HG02588 (cell line): ENCODE measurements around the gene CELF2.
"Not testable (repeated sequence)": the region's sequence is repeated elsewhere in the genome, so short reads cannot be mapped to it uniquely, and the experiment has no call there.

Experiments used
- ATAC-seq: cut with Tn5 transposase; IDR thresholded peaks from one replicate; pipeline ENCODE4 v1.9.1; 2021; ENCODE audit warnings: mild to moderate bottlenecking, moderate library complexity; ENCODE audit not compliant: unreplicated experiment

The CELF2 gene

DNA sequence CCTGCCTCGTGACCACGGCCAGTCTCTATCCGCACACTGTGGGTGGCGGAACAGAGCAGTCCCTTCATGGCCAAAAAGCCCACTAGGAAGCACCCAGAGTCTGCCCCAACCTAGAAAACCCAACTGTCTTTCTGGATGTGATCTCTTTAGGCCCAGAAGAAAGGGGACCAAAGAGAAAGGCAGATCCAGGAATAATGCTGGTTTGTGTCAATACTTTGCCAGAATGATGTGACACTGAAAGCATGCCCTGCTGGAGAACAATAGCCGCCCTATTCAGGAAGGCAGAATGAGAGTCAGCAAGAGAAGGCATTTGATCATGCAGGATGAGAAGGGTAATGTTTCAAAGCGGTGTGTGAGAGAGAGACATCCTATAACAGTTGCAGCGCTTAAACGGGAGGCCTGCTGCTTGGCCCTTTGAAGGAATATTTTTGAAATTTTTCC, 319.1 kb downstream of the CELF2 start:
- ATAC-seq: no peak

DNA sequence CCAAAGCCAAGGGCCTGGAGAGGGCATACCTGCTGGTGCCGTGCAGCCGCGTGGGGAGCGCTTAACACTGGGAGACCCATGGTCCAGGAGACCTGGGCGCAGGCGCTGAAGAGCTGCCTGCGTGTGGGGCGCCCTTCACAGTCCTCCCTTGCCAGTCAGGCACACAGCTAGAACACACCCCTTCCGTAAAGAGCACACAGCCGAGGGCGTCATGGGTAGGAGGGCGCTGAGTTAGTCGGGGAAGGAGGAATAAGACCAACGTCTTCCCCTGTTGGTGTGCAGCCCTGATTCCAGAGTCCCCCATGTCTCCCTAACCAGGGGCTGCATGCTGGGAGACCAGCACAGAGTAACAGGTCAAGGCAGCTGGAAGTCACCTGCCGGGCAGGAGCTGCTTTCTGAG, 319.8 kb downstream of the CELF2 start:
- no peak for ATAC-seq

DNA sequence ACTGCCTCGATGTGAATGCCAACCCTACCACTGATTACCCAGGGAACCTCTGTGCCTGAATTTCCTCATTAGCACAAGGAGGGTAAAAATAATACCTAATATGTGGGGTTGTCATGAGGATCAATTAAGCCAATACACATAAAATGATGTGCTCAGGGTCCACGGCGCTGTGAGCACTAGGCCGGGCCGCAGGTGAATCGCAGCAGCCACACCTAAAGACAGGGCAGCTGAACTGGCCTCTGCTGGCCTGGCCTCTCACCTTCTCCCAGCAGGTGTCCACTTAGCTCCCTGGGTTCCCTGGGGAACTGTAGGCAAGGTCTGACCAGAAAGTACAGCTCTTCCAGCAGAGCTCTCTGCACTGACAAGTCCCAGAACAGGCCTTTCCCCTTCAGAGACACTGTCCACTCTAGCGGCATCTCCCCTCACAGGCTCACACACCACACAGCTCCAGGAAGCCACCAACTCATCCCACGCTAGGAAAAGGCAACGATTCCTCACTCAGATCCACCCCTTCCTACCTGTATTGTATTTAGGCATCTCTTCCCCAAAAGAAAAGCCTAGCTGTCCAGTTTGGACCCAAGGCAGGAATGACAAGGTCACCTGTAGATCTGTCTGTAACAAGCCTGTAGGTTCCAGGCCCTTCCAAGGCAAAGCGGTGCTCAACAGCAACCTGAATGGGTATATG, 320.6 kb downstream of the CELF2 start:
- no peak for ATAC-seq

DNA sequence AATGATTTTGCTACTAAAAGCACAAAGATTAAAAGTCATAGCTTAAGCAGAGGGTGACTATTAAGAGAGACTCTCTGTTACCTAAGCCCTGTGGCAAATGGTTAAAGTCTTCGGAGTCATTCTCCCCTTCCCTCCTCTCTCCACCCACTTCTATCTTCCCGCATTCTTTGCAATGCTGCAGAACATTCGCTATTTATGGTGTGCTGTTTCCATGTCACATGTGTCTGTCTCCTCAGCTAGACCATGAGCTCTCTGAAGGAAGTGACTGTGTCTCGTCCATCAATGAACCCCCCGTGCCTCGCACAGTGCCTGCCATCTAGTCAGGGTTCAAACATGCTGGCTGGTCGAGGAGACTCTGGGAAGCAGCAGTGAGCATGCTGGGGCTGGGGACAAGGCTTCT, 321.3 kb downstream of the CELF2 start:
- no peak for ATAC-seq

DNA sequence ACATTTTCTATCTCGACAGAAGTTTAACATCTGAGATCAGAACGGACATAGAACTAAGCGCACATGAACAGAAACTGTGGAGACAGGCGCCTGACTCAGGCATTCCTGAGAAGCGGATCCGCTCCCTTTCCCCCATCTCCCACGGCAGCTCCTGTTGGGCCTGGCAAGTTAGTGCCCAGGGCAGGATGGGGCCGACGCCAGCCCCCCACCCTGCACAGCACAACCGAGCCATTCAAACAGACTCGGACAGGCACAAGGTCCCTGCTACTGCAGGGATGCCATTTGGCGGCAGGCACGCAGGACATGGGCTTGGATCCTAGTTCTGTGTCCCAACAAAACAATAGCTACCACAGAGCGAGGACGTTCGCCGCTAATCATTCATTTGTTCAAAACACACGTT, 322.0 kb downstream of the CELF2 start:
- no peak for ATAC-seq

DNA sequence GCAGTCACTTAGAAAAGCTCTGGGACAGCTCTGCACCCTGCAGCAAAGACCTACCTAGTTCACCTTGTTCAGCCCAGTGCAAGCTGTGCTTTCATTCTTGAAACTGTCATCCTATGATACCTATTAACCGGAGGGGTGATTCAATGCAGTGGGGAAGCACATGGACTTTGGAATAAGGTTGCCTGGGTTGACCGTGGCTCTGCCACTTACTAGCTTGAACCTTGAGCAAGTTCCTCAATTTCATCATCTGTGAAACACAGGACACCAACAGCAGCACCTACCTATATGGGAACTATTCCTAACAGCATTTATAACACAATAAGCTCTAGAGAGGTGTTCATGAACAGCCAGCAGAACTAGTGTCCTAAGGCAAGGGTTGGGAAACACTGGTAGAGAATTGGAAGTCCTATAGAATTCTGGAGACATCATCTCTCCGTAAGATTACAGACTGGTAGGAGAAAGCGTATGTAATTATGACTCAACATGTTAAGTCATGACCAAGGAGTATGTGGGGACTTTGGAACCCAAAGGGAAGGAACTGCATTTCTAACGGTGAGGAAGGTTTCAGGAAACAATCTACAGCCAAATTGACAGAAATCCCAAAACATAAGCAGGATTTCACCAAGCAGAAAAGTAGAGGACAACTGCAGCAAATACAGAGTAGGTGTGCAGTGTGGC, 323.8 kb downstream of the CELF2 start:
- ATAC-seq: no peak

DNA sequence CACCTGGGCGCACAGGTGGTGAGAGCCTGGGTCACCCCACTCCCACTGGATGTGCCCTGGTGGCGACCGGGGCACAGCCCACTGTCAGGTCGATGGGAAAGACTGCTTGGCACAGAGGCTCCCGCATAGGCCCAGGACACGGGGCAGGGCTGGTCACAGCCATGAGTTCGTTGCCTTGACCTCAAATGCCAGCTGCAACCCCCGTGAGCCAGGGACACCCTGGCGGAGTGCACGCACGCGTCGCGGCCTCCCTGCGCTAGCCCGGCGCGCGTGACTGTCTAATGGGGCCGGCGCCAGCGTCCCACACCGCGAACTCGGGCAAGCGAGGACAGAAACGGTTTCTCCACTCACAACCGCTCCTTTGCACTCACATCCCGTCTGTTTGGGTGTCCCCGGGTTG, 326.4 kb downstream of the CELF2 start:
- no peak for ATAC-seq

DNA sequence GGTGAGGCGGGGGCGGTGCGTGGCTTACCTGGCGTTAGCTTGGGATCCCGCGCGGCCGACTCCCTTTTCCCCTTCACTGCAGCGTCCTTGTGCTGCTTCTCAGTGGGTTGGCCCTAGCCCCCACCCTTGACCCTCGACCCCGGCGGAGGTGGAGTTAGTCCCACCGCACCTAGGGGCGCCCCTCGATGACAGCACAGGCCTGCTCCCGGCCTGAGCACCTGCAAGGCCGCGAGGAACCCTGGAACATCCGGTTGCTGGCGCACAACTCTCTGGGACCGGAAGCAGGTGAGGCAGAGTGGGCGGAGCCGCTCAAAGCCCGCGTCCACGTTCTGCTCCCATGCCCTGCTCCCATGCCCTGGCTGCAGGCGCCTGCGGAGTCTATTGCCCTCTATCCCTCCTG, 326.9 kb downstream of the CELF2 start:
- no peak for ATAC-seq

DNA sequence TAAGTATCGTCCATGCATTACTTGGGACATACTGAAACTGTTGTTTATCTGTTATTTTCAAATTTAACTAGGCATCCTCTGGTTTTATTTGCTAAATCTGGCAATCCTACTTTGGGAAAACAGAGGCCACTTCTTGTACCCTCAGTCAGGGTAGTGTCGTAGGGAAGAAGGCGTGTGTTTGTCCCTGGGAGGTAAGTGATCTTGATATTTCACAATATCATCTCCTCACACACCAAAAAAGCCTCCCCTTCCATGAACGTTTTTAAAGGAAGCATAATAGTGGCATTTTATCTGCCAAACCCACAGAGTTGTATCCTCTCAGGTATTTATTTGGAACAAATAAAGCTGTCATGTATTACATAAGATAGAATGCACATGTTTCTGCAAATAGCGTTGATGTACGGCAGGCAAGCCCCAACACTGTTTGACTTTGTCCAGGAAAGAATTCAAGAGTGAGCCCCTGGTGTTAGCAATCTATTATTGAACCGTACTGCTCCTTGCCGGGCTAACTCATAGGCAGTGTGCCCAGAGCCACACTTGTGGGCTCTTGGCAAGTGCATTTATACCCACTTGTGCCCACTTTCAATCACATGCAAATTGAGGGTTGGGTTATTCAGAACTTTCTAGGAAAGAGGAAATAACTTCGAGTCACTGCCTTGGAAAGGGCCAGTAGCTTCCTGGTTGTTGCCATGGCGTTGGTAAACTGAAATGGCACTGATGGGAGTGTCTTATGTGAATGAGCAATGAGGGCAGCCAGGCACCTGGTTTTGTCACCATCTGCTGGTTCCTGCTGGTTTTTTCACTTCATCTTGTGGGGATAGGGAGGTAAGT, 327.8 kb downstream of the CELF2 start:
- ATAC-seq: no peak

DNA sequence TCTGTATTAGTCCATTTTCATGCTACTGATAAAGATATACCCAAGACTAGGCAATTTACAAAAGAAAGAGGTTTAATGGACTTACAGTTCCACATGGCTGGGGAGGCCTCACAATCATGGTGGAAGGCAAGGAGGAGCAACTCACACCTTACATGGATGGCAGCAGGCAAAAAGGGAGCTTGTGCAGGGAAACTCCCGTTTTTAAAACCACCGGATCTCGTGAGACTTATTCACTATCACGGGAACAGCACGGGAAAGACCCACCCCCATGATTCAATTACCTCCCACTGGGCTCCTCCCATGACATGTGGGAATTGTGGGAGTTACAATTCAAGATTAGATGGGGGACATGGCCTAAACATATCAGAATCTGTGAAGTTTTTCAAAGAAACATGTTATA, 329.9 kb downstream of the CELF2 start:
- ATAC-seq: not testable (repeated sequence)

DNA sequence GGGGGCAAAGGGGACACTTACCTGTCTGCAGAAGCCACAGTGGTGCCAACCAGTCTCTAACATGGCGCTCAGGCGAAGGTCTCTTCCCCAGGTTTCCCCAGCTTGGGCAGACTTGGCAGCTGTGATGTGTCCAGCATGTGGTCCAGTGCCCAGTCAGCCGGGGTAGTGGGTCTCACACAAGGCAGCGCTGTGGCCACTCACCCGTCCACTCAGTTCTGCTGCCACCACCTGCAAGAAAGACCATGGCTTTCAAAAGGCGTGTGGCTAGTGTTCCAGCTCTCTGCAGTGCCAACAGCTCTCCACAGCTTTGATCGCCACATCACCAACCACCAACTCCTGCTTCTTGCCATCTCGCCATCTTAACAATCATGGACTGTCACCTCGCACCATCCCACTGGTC, 334.1 kb downstream of the CELF2 start:
- ATAC-seq: no peak

DNA sequence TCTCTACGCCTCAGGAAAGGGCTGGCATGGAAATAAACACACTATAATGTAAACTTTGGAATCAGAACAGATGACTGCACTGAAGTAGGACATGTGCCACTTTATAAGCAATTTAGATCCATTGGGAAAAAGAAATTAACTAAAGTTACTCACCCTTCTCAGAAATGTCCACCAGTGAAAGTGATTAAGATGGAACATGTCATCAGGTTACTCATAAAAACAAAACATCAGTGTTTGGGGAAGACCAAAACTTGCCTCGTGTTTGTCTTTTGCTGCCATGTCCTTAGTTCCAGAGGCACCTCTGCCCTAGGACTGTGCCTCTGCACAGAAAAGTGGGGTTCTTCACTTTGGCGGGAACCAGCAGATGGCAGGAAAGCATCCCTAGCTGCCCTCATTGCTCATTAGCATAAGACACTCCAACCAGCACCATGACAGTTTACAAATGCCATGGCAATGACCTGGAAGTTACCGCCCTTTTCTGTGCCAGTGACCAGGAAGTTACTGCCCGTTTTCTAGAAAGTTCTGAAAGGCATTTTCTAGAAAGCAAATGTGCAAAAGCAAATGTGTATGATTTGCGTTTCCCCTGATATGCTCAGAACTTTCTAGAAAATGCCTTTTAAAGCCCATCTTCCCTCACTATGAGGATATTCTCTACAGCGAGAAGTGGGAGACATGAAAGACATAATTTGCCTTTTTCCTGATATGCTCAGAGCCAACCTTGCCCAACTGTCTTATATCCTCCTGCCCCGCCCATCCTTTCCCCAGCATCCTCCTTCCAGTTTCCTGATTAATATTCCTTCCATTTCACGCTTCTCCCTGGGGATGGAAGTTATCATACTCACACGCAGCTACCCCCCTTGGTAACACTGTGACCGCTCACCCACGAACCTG, 335.6 kb downstream of the CELF2 start:
- ATAC-seq: no peak

DNA sequence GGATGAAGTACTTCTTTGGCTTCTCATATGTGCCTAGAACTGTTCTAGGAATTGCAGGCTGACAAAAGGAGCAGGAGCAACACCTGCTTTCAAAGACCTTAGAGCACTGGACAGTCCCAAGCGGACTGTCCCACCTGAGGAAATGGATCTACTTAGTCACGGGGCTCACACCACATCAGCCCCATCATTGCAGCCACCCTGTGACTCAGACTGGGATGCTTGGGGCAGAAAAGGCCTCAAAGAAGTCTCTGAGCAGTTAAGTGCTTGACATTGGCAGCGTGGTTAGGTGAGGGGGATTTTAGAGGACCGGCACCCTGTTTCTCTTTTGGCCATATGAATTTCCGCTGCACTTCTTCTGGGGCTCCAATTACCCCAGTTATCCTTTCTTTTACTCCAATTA, 337.2 kb downstream of the CELF2 start:
- no peak for ATAC-seq

DNA sequence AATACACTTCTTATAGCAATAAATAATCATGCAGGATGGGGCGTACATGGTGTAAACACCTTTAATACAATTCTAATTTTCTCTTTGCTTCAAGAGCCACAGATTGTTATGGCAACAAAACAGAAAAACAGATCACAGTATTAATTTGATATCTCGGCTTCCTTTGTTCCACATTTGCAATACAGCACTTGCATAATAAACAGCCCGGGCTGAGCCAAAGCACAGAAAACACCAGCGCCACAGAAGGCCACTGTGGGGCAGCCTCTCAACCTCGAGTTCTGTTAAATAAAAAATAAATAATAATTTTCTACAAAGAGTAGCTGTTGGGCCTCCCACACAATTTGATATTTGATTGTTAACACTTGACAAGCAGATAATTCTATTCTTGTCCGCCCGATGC, 337.9 kb downstream of the CELF2 start:
- no peak for ATAC-seq

DNA sequence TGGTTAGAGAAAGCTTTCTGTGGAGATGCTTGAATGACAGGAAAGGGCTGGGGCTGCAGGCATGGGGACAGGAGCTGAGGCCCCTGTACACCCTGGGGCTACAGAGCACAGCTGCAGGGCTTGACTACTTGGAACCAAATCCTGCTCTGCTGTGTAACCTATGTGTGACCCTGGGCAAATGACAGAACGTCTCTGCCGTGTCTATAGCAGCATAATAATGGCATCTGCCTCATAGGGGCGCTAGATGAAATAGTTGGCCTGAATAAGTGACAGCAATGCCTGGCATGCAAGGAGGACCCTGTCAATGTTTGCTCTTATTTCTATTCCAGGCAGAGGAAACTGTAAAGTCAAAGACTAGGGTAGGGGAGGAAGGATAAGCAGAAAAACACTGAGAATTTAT, 339.8 kb downstream of the CELF2 start:
- ATAC-seq: no peak

DNA sequence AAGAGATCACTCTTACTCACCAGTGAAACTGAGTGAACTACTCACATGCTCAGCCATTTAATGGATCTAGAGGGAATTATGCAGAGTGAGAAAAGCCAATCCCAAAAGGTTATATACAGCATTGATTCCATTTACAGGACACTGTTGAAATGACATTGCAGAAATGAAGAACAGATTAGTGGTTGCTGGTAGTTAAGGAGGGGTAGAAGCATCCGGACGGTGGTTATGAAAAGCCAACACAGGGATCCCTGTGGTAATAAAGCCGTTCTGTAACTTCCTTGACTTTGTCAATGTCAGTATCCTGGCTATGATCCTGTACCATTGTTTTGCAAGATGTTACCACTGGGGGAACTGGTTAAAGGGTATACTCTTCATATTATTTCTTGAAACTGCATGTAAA, 340.3 kb downstream of the CELF2 start:
- ATAC-seq: no peak

DNA sequence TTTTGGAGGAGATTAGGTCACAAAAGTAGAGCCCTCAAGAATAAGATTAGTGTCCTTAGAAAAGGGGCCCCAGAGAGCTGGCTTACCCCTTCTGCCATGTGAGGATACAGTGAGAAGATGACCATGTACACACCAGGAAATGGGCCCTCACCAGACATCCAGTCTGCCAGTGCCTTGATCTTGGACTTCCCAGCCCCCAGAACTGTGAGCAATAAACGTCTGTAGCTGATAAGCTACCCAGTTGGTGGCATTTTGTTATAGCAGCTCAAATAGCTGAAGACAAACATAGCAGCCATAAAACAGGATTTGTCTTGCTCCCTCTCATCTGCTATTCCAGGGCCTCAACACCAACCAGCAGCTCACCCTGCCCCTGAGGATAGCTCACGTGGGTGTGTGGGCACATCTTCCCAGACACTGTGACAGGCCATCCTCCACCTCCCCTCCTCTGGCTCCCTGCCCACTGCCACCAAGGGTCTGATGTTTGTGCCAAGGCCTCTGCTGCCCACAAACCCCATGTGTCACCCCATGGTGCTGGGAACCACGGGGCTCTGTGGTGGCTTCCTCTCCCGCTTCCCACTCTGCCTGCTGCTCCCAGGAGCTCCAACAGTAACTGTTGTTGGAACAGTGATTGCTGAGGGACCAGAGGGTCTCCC, 341.4 kb downstream of the CELF2 start:
- no peak for ATAC-seq

DNA sequence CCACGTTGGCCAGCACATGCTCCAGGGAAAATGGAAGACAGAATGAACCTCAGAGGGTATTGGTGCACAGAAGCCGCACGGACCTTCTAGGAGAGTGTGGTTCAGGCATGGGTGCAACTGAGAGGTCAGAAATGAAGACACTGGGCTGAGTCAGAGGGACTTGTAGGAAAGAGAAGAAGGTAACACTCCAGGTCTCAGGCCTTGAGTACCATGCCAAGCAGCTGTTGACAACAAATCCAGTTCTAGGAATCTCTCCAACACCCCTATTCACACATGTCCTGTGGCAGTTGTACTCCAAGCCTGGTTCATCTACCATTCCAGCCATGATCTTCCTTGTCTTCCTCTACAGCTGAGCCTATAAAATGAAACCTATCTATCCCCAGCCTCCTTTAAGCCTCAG, 342.2 kb downstream of the CELF2 start:
- no peak for ATAC-seq

DNA sequence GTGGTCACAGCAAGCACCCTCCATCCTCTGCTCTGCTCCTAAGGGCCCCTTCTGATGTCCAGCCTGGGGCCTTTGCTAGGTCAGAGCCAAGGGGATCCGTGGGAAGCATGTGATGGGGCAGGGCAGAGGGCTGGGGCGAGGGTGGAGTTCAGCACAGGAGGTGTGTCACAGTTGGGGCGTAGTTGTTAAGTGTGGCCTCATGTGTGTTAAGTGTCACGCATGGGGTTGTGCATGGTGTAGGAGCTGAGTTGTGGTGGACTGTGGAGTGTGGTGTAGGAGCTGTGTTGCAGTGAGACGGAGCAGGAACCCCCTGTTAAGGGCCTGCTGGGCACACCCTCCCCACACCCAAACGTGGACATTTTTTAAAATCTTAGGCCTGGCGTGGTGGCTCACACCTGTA, 345.8 kb downstream of the CELF2 start:
- no peak for ATAC-seq

DNA sequence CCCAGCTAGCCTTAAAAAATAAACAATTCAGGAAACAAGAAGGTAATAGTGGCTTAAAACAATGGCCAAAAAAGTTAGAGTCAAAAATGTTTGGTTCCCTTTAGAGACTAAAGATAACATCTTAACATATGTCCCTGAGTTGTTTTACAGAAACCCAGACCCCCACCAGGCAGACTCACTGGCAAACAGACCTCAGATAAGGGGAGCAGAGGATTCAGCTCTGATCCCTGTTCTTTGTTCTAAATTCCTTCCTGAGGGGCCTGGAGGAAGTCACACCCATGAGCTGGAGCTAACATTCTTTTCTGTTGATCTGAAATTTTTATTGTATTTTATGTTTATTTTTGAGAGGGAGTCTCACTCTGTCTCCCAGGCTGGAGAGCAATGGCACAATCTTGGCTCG, 346.6 kb downstream of the CELF2 start:
- ATAC-seq: no peak
